Stimulated activated CD4-positive, alpha-beta T cell treated with anti-CD3 and anti-CD28 coated beads, Interleukin-2, amount 100 ng/mL, for 48 hours (primary cell): ENCODE results near the gene PADI4.
"Not testable (repeated sequence)": the region's sequence is repeated elsewhere in the genome, so short reads cannot be mapped to it uniquely, and the experiment has no call there.

ENCODE experiments used
- DNase-seq, 2 donors: peaks; one replicate each; pipeline ENCODE4 v3.0.0-alpha.2; 2020

Gene PADI4

GRCh38 chr1:17316704-17317103, 8.7 kb downstream of the PADI4 start:
- no peak for DNase-seq

GRCh38 chr1:17318262-17318661, 10.3 kb downstream of the PADI4 start:
- DNase-seq = no peak

- no peak for DNase-seq
Measured at GRCh38 chr1:17319561-17320350, 11.8 kb downstream of the PADI4 start.

- DNase-seq = not testable (repeated sequence)
Measured at GRCh38 chr1:17321857-17322390, 13.9 kb downstream of the PADI4 start.

- no peak for DNase-seq
Measured at GRCh38 chr1:17328855-17329254, 20.9 kb downstream of the PADI4 start.

GRCh38 chr1:17329610-17330009, 21.6 kb downstream of the PADI4 start:
- no peak for DNase-seq

- DNase-seq = no peak
Measured at GRCh38 chr1:17330856-17331255, 22.9 kb downstream of the PADI4 start.

GRCh38 chr1:17333081-17333480, 25.1 kb downstream of the PADI4 start:
- DNase-seq = no peak

GRCh38 chr1:17335821-17336710, 28.1 kb downstream of the PADI4 start:
- peak; percentile 72 to 73 for DNase-seq

GRCh38 chr1:17338706-17339493, 30.9 kb downstream of the PADI4 start:
- no peak for DNase-seq

GRCh38 chr1:17339521-17339920, 31.5 kb downstream of the PADI4 start:
- no peak for DNase-seq

- no peak for DNase-seq
Measured at GRCh38 chr1:17340358-17340757, 32.4 kb downstream of the PADI4 start.

- DNase-seq = no peak
Measured at GRCh38 chr1:17342014-17342441, 34.0 kb downstream of the PADI4 start.

- DNase-seq = not testable (repeated sequence)
Measured at GRCh38 chr1:17345506-17345905, 37.5 kb downstream of the PADI4 start.

- no peak for DNase-seq
Measured at GRCh38 chr1:17346046-17346789, 38.2 kb downstream of the PADI4 start.

GRCh38 chr1:17347769-17348592, 40.0 kb downstream of the PADI4 start:
- no peak for DNase-seq

GRCh38 chr1:17348593-17349234, 40.7 kb downstream of the PADI4 start:
- DNase-seq = no peak

- DNase-seq = no peak
Measured at GRCh38 chr1:17350083-17350482, 42.1 kb downstream of the PADI4 start.

- DNase-seq = no peak
Measured at GRCh38 chr1:17350928-17351446, 43.0 kb downstream of the PADI4 start.

- no peak for DNase-seq
Measured at GRCh38 chr1:17351598-17352324, 43.8 kb downstream of the PADI4 start.
